NCI-H1694 (cell line): Measurements from ENCODE around the gene KCNQ1.

Experiments
- DNase-seq: peaks from one replicate; lab custom pipeline; 2025; lab: John Stamatoyannopoulos, UW

The KCNQ1 gene

GRCh38 chr11:2837096-2837601, 392.3 kb downstream of the KCNQ1 start:
- no peak for DNase-seq

- no peak for DNase-seq
These were observed 392.8 kb downstream of the KCNQ1 start for GRCh38 chr11:2837651-2838050.

- DNase-seq: no peak
These were observed 393.3 kb downstream of the KCNQ1 start for GRCh38 chr11:2838091-2838490.

GRCh38 chr11:2838676-2839294, 394.0 kb downstream of the KCNQ1 start:
- DNase-seq: no peak

GRCh38 chr11:2839395-2839943, 394.7 kb downstream of the KCNQ1 start:
- DNase-seq: no peak

GRCh38 chr11:2841411-2842190, 396.8 kb downstream of the KCNQ1 start:
- no peak for DNase-seq

- no peak for DNase-seq
These were observed 398.1 kb downstream of the KCNQ1 start for GRCh38 chr11:2842876-2843275.

- no peak for DNase-seq
These were observed 398.7 kb downstream of the KCNQ1 start for GRCh38 chr11:2843551-2843950.

GRCh38 chr11:2844116-2844842, 399.5 kb downstream of the KCNQ1 start:
- DNase-seq: no peak

- no peak for DNase-seq
These were observed 400.2 kb downstream of the KCNQ1 start for GRCh38 chr11:2844996-2845395.

- DNase-seq: no peak
These were observed 401.2 kb downstream of the KCNQ1 start for GRCh38 chr11:2846056-2846455.

GRCh38 chr11:2846470-2846869, 401.7 kb downstream of the KCNQ1 start:
- no peak for DNase-seq

GRCh38 chr11:2847561-2847960, 402.8 kb downstream of the KCNQ1 start:
- DNase-seq: no peak

GRCh38 chr11:2848497-2848896, 403.7 kb downstream of the KCNQ1 start:
- DNase-seq: no peak

- no peak for DNase-seq
These were observed 405.4 kb downstream of the KCNQ1 start for GRCh38 chr11:2849994-2850770.

- DNase-seq: no peak
These were observed 408.6 kb downstream of the KCNQ1 start for GRCh38 chr11:2853401-2853800.

GRCh38 chr11:2853997-2854560, 409.3 kb downstream of the KCNQ1 start:
- DNase-seq: no peak

GRCh38 chr11:2855162-2855561, 410.4 kb downstream of the KCNQ1 start:
- DNase-seq: no peak

GRCh38 chr11:2857276-2857675, 412.5 kb downstream of the KCNQ1 start:
- DNase-seq: no peak

- no peak for DNase-seq
These were observed 413.1 kb downstream of the KCNQ1 start for GRCh38 chr11:2857918-2858317.

GRCh38 chr11:2858995-2859698, 414.3 kb downstream of the KCNQ1 start:
- no peak for DNase-seq
